Activated CD4-positive, alpha-beta T cell treated with anti-CD3 and anti-CD28 coated beads, Interleukin-2, Interleukin-4, amounts not matched to agents 100 ng/mL and 50 ng/mL, durations not matched to agents 16 hours and 8 hours (primary cell): ENCODE data around the gene GPR141.
A peak's percentile ranks its signal among the peaks of the same experiment; 100 is the strongest.

Source experiments
- DNase-seq: peaks from one replicate; pipeline ENCODE4 v3.0.0-alpha.2; 2020; ENCODE audit warnings: low spot score

The GPR141 gene

GRCh38 chr7:37786741-37787569 lies 103.4 kb downstream of the GPR141 start:
- DNase-seq = peak; percentile 20
